H1 (cell line): ENCODE data around the gene C1orf50. TPM values are rescaled to one million over a fixed set of nuclear protein-coding genes. Genes with fewer than 3 reads are reported as not detected.

Experiments used
- CTCF ChIA-PET: fragments of 300-600 bp; sonication (Branson Sonifier 250); formaldehyde crosslinking; loops from one replicate; lab custom pipeline; 2021; ENCODE audit not compliant: partially characterized antibody; lab: Charles Lee
- POLR2A ChIA-PET: fragments of 300-600 bp; sonication (Branson Sonifier 250); formaldehyde crosslinking; loops from one replicate; lab custom pipeline; 2021; ENCODE audit warnings: inconsistent platforms; ENCODE audit not compliant: partially characterized antibody; lab: Charles Lee
- DNase-seq, 2 experiments: peaks; one replicate each; pipeline versions ENCODE4 v3.0.0 to v3.0.0-alpha.2; 2010 to 2022; ENCODE audit warnings: low spot score in 2 of 2, low read depth in 1 of 2, mixed read lengths in 1 of 2
- FAIRE-seq: peaks from 2 replicates; lab custom pipeline; 2011; peaks lifted over from hg19 to GRCh38; lab: Jason Lieb, UNC
- H2AFZ ChIP-seq: 2 replicates; pipeline ENCODE4 v1.8.1; 2012; ENCODE audit warnings: low read length, inconsistent platforms
- H2AK5ac ChIP-seq: 2 replicates; pipeline ENCODE4 v1.6.1; 2013; ENCODE audit warnings: low read depth, low read length
- H2BK120ac ChIP-seq: replicated peaks from 2 replicates; pipeline ENCODE3; 2013; ENCODE audit warnings: low read depth, low read length, inconsistent platforms
- H2BK12ac ChIP-seq: 2 replicates; pipeline ENCODE4 v1.6.1; 2013; ENCODE audit warnings: low read depth, low read length
- H2BK15ac ChIP-seq: 2 replicates; pipeline ENCODE4 v1.6.1; 2013; ENCODE audit warnings: low read length
- H2BK20ac ChIP-seq: 2 replicates; pipeline ENCODE4 v1.6.1; 2013; ENCODE audit warnings: low read length
- H2BK5ac ChIP-seq: 2 replicates; pipeline ENCODE4 v1.6.1; 2013; ENCODE audit warnings: low read depth, low read length
- H3K14ac ChIP-seq: 2 replicates; pipeline ENCODE4 v1.6.1; 2013; ENCODE audit warnings: inconsistent platforms; ENCODE audit not compliant: insufficient read length
- H3K18ac ChIP-seq: 2 replicates; pipeline ENCODE4 v1.6.1; 2013; ENCODE audit warnings: low read length; ENCODE audit errors: extremely low read depth
- H3K23ac ChIP-seq: 2 replicates; pipeline ENCODE4 v1.6.1; 2013; ENCODE audit warnings: inconsistent platforms; ENCODE audit not compliant: insufficient read length
- H3K23me2 ChIP-seq: 2 replicates; pipeline ENCODE4 v1.6.1; 2013; ENCODE audit warnings: low read depth, low read length
- H3K27ac ChIP-seq: 2 replicates; pipeline ENCODE4 v1.6.1; 2011; ENCODE audit warnings: low read depth, low read length, inconsistent platforms
- H3K27me3 ChIP-seq, 4 experiments: replicated peaks in 1 of 4; 1 replicate in 1 of 4; 2 replicates in 3 of 4; pipeline versions ENCODE4 v1.6.1 to v1.8.1; 2011 to 2013; ENCODE audit warnings: low read length in 3 of 4, mild to moderate bottlenecking in 3 of 4, inconsistent platforms in 2 of 4, mixed read lengths in 2 of 4, moderate library complexity in 1 of 4; ENCODE audit not compliant: control insufficient read depth in 3 of 4, insufficient read depth in 3 of 4; ENCODE audit errors: extremely low read depth in 1 of 4
- H3K36me3 ChIP-seq, 4 experiments: 2 replicates each; pipeline versions ENCODE4 v1.6.1 to v1.8.1; 2011 to 2013; ENCODE audit warnings: mild to moderate bottlenecking in 4 of 4, low read length in 3 of 4, moderate library complexity in 2 of 4, control low read depth in 1 of 4, inconsistent platforms in 1 of 4; ENCODE audit not compliant: insufficient read depth in 4 of 4, control insufficient read depth in 2 of 4
- H3K4ac ChIP-seq: replicated peaks from 2 replicates; pipeline ENCODE3; 2013; ENCODE audit warnings: low read length, low read depth, mixed read lengths, inconsistent platforms; ENCODE audit not compliant: insufficient read length
- H3K4me1 ChIP-seq, 4 experiments: replicated peaks in 1 of 4; 1 replicate in 1 of 4; 2 replicates in 3 of 4; pipeline versions ENCODE4 v1.6.1 to v1.8.1; 2011 to 2013; ENCODE audit warnings: low read length in 3 of 4, inconsistent platforms in 2 of 4, mixed read lengths in 1 of 4; ENCODE audit not compliant: insufficient read depth in 4 of 4, control insufficient read depth in 3 of 4
- H3K4me2 ChIP-seq, 2 experiments: 2 replicates each; pipeline versions ENCODE4 v1.6.1 to v1.8.1; 2011 to 2013; ENCODE audit warnings: low read depth in 2 of 2, low read length in 2 of 2, control low read depth in 1 of 2, inconsistent platforms in 1 of 2, mild to moderate bottlenecking in 1 of 2; ENCODE audit not compliant: insufficient read depth in 1 of 2
- H3K4me3 ChIP-seq, 4 experiments: fragments of 200-600, 300-600 bp in 1 of 4; sonication (generic), shearing (Covaris generic), sonication (Bioruptor Twin) in 1 of 4; 2 replicates each; pipeline versions ENCODE4 v1.5.1 to v1.8.1; 2011 to 2016; ENCODE audit warnings: low read length in 4 of 4, low read depth in 3 of 4, control low read depth in 2 of 4, inconsistent platforms in 2 of 4, mild to moderate bottlenecking in 2 of 4, mixed read lengths in 1 of 4, moderate library complexity in 1 of 4; ENCODE audit not compliant: insufficient read depth in 2 of 4; ENCODE audit errors: extremely low read depth in 1 of 4
- H3K56ac ChIP-seq: replicated peaks from 2 replicates; pipeline ENCODE3; 2013; ENCODE audit warnings: low read depth, mild to moderate bottlenecking, mixed read lengths, low read length, inconsistent platforms; ENCODE audit not compliant: insufficient read length
- H3K79me1 ChIP-seq: 2 replicates; pipeline ENCODE4 v1.6.1; 2013; ENCODE audit warnings: low read depth, low read length, control low read depth
- H3K79me2 ChIP-seq, 2 experiments: 2 replicates each; pipeline versions ENCODE4 v1.6.1 to v1.8.1; 2012 to 2013; ENCODE audit warnings: low read length in 2 of 2, mild to moderate bottlenecking in 2 of 2, inconsistent platforms in 1 of 2; ENCODE audit not compliant: insufficient read depth in 2 of 2, control insufficient read depth in 1 of 2
- H3K9ac ChIP-seq, 4 experiments: replicated peaks in 1 of 4; 1 replicate in 1 of 4; 2 replicates in 3 of 4; pipeline versions ENCODE4 v1.6.1 to v1.8.1; 2011 to 2013; ENCODE audit warnings: low read depth in 3 of 4, low read length in 3 of 4, control low read depth in 2 of 4, mild to moderate bottlenecking in 2 of 4, moderate library complexity in 2 of 4, inconsistent platforms in 1 of 4; ENCODE audit errors: extremely low read depth in 1 of 4
- H3K9me3 ChIP-seq, 2 experiments: 2 replicates each; pipeline versions ENCODE4 v1.6.1 to v1.8.1; 2012 to 2013; ENCODE audit warnings: mild to moderate bottlenecking in 2 of 2, moderate library complexity in 2 of 2, control low read depth in 1 of 2, inconsistent platforms in 1 of 2, low read depth in 1 of 2, low read length in 1 of 2, mixed read lengths in 1 of 2; ENCODE audit not compliant: insufficient read depth in 2 of 2
- H4K20me1 ChIP-seq, 2 experiments: replicated peaks in 1 of 2; 2 replicates each; pipeline versions ENCODE3 to v1.8.1; 2011 to 2013; ENCODE audit warnings: inconsistent platforms in 2 of 2, low read length in 2 of 2, mild to moderate bottlenecking in 1 of 2; ENCODE audit not compliant: insufficient read depth in 2 of 2, control insufficient read depth in 1 of 2
- H4K5ac ChIP-seq: 2 replicates; pipeline ENCODE4 v1.6.1; 2013; ENCODE audit warnings: low read length, low read depth, mixed read lengths, inconsistent platforms; ENCODE audit not compliant: insufficient read length
- H4K8ac ChIP-seq: 2 replicates; pipeline ENCODE4 v1.8.0; 2013; ENCODE audit warnings: mild to moderate bottlenecking, moderate library complexity, low read length, inconsistent platforms; ENCODE audit not compliant: insufficient read depth; ENCODE audit errors: extremely low read depth
- H4K91ac ChIP-seq: replicated peaks from 2 replicates; pipeline ENCODE3; 2013; ENCODE audit warnings: low read length, mixed read lengths, inconsistent platforms; ENCODE audit not compliant: insufficient read length
- BCL11A ChIP-seq, 2 experiments: IDR thresholded peaks; one replicate each; pipeline ENCODE4 v1.6.1; 2011; ENCODE audit warnings: low read depth in 2 of 2, low read length in 2 of 2, mild to moderate bottlenecking in 2 of 2
- BRCA1 ChIP-seq: IDR thresholded peaks from 2 replicates; pipeline ENCODE4 v1.6.1; 2012; ENCODE audit warnings: low read depth, low read length, improper control_type of control experiment
- EGR1 ChIP-seq: IDR thresholded peaks from 2 replicates; pipeline ENCODE4 v1.6.1; 2011; ENCODE audit warnings: low read depth, low read length, borderline replicate concordance
- FOSL1 ChIP-seq: IDR thresholded peaks from 2 replicates; pipeline ENCODE4 v1.6.1; 2011; ENCODE audit warnings: mild to moderate bottlenecking, low read depth, low read length, moderate library complexity; ENCODE audit not compliant: insufficient read depth
- GABPA ChIP-seq: IDR thresholded peaks from 2 replicates; pipeline ENCODE4 v1.6.1; 2011; ENCODE audit warnings: mild to moderate bottlenecking, low read length, moderate library complexity, borderline replicate concordance; ENCODE audit not compliant: insufficient read depth
- POLR2AphosphoS5 ChIP-seq: IDR thresholded peaks from 2 replicates; pipeline ENCODE4 v1.6.1; 2011; ENCODE audit warnings: low read depth, low read length
- SIX5 ChIP-seq: IDR thresholded peaks from 2 replicates; pipeline ENCODE4 v1.6.1; 2011; ENCODE audit warnings: mild to moderate bottlenecking, low read depth, low read length
- WGBS, 2 experiments: shearing (Covaris generic) in 1 of 2; methylation state at CpG; one replicate each; pipeline versions ENCODE4 v1.1.6 to v1.1.7; 2013 to 2015; ENCODE audit warnings: low lambda C conversion rate in 2 of 2, mixed read lengths in 2 of 2, inconsistent platforms in 1 of 2, low coverage in 1 of 2, missing lambda C conversion rate in 1 of 2; ENCODE audit not compliant: insufficient replicate concordance in 2 of 2, insufficient coverage in 1 of 2, insufficient read length in 1 of 2; ENCODE audit errors: extremely low coverage in 1 of 2, missing lambda C conversion rate in 1 of 2; 5-methylcytosine and 5-hydroxymethylcytosine counted together
- polyA plus RNA-seq, 7 experiments: library from polyadenylated mRNA; depleted of rRNA in 3 of 7; stranded (reverse) in 5 of 7; unstranded in 2 of 7; fragments of >200 nt in 5 of 7; fragments of 200-250 nt in 2 of 7; gene quantifications; 1 replicate in 5 of 7; 2 replicates in 1 of 7; 4 replicates in 1 of 7; pipeline versions ENCODE4 v1.2.1 to v1.2.3, GENCODE V29; 2011 to 2013; ENCODE audit warnings: missing spikeins in 2 of 7, mixed read lengths in 2 of 7
- total RNA-seq: library from RNA; stranded (reverse); fragmentation: NEBNext Ultra II Directional; extraction: Animal tissue kit (Norgen Biotek cat#: 25700); gene quantifications from 2 replicates; pipeline ENCODE4 v1.2.1, GENCODE V29; 2021
- TF ChIP-seq, protein P1 (sequence below): IDR thresholded peaks from 2 replicates; pipeline ENCODE4 v1.6.1; 2011; ENCODE audit warnings: low read length, improper control_type of control experiment
- TF ChIP-seq, protein P2 (sequence below): IDR thresholded peaks from 2 replicates; pipeline ENCODE4 v1.6.1; 2012; ENCODE audit warnings: low read length, inconsistent platforms

Gene C1orf50
- total and polyA plus RNA-seq, 2 of the 8 experiments (the other 6 are each of a cell fraction or from before 2014, with no cell fraction given) = 3.2 to 7.1 TPM

DNA sequence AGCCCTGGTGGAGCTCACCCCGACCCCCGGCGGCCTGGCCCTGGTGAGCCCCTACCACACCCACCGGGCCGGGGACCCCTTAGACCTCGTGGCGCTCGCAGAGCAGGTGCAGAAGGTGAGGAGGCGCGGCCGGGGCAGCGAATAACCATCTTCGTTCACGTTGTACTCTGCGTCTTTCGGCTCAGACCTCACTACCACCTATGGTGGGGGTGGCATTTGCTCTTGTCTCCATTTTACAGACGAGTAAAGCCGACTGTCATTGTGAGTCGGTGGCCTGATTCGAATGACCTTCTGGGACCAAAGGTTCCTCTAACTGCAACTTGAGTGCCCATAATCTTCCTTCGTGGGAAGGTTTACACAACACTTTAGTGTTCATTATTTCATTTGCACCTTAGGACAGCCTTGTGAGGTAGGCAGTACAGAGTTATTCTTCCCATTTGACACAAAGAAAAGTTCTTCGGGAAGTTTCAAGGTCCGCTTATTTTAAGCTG, 506 bp downstream of the C1orf50 start:
- peaks cover 0 to 4% of the 10 kb centered on the region in 2 experiments for H4K20me1 ChIP-seq
- no peak overlapping the region for H4K5ac ChIP-seq
- H3K4me1 ChIP-seq = peaks cover 0 to 6% (median 3%) of the 10 kb centered on the region in 4 experiments; a peak in 5 of 7 replicates
- FAIRE-seq (no peak), DNase-seq (no peak)
- H3K18ac ChIP-seq = no peak overlapping the region; the same call in 1 of the 2 replicates
- H3K36me3 ChIP-seq = no peaks in the 10 kb centered on the region
- no peak overlapping the region for H2AK5ac ChIP-seq
- H2BK20ac ChIP-seq = no peak overlapping the region
- H3K79me1 ChIP-seq = no peaks in the 10 kb centered on the region
- H2BK5ac ChIP-seq = 0 out of 2 replicates have a peak overlapping the region, but pooled peaks have one; percentile 22
- H2AFZ ChIP-seq = no peak overlapping the region
- ChIA-PET POLR2A (interaction anchor here (0.8 to 2.2 kb wide), 10 partner anchors 10 to 221 kb away, joined by 3 to 14 read pairs (median 5); partner anchors contain the start of genes CLDN19 and YBX1), CTCF (interaction anchor here (0.5 to 4.6 kb wide), 6 partner anchors 10 to 155 kb away, joined by 3 to 26 read pairs (median 4); partner anchors contain the start of gene ZNF691)
- H3K27me3 ChIP-seq = no peaks in the 10 kb centered on the region
- peaks cover 6 to 28% of the 10 kb centered on the region in 2 experiments; a peak in 3 of 4 replicates for H3K79me2 ChIP-seq
- no peak overlapping the region for H3K23ac ChIP-seq
- WGBS, 2 experiments = 8% methylated on average over 23 of the region's 23 CpGs; no CpG with 5 or more reads in 1 of the 2 experiments
- H4K91ac ChIP-seq = no peak overlapping the region
- H3K4ac ChIP-seq = no peak overlapping the region
- H3K9me3 ChIP-seq = no peaks in the 10 kb centered on the region
- peak overlapping the region; percentile 75; the same call in 1 of the 2 replicates for H4K8ac ChIP-seq
- no peak overlapping the region for H2BK120ac ChIP-seq
- H3K23me2 ChIP-seq = peaks cover 7% of the 10 kb centered on the region
- H3K14ac ChIP-seq = no peak overlapping the region
- peak overlapping the region; percentile 17; the same call in 1 of the 2 replicates for H3K27ac ChIP-seq
- peak overlapping the region; percentile 52 to 77 (median 59) for H3K9ac ChIP-seq
- H2BK12ac ChIP-seq = no peak overlapping the region
- no peak overlapping the region for H3K56ac ChIP-seq
- H2BK15ac ChIP-seq = no peak overlapping the region
- peak overlapping the region; percentile 79 to 86 (median 82) for H3K4me3 ChIP-seq
- H3K4me2 ChIP-seq = peak overlapping the region; percentile 87 to 90
- TF ChIP-seq, protein P1, sequence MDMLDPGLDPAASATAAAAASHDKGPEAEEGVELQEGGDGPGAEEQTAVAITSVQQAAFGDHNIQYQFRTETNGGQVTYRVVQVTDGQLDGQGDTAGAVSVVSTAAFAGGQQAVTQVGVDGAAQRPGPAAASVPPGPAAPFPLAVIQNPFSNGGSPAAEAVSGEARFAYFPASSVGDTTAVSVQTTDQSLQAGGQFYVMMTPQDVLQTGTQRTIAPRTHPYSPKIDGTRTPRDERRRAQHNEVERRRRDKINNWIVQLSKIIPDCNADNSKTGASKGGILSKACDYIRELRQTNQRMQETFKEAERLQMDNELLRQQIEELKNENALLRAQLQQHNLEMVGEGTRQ = no peak
- TF ChIP-seq BCL11A (IDR thresholded peaks at IDR 0.05; ENCODE audit: low read depth in 2 of 2, low read length in 2 of 2) (no peak), POLR2AphosphoS5 (0 out of 2 replicates have a peak, but pooled peaks have one; percentile 2), EGR1 (no peak), BRCA1 (no peak), FOSL1 (no peak), SIX5 (no peak), GABPA (no peak)
- TF ChIP-seq, protein P2, sequence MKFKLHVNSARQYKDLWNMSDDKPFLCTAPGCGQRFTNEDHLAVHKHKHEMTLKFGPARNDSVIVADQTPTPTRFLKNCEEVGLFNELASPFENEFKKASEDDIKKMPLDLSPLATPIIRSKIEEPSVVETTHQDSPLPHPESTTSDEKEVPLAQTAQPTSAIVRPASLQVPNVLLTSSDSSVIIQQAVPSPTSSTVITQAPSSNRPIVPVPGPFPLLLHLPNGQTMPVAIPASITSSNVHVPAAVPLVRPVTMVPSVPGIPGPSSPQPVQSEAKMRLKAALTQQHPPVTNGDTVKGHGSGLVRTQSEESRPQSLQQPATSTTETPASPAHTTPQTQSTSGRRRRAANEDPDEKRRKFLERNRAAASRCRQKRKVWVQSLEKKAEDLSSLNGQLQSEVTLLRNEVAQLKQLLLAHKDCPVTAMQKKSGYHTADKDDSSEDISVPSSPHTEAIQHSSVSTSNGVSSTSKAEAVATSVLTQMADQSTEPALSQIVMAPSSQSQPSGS = no peak
